SK-N-SH (cell line): ENCODE results near the gene PALLD. TPM values are rescaled to one million over a fixed set of nuclear protein-coding genes. Genes with fewer than 3 reads are reported as not detected.

Experiments used
- CTCF ChIA-PET: fragments of 300-600, 350-600 bp; formaldehyde crosslinking; extraction: SDS; loops from one replicate; lab custom pipeline; 2021; lab: Yijun Ruan, JAX
- POLR2A ChIA-PET: fragments of 350-600 bp; sonication (Branson Sonifier 250); formaldehyde crosslinking; extraction: SDS; loops from one replicate; lab custom pipeline; 2020; ENCODE audit warnings: antibody characterized with exemption, inconsistent platforms; lab: Yijun Ruan, JAX
- DNase-seq: peaks from one replicate; pipeline ENCODE4 v3.0.0; 2012
- H2AFZ ChIP-seq: fragments of 200-600 bp; sonication (generic); 2 replicates; pipeline ENCODE4 v1.8.1; 2016; ENCODE audit warnings: antibody characterized with exemption, mild to moderate bottlenecking, low read depth
- H3F3A ChIP-seq: fragments of 200-600 bp; sonication (generic); replicated peaks from 2 replicates; pipeline ENCODE3; 2016; ENCODE audit warnings: antibody characterized with exemption, mild to moderate bottlenecking; ENCODE audit not compliant: insufficient read depth
- H3K27ac ChIP-seq, 2 experiments: fragments of 200-500 bp in 1 of 2; fragments of 200-600 bp in 1 of 2; sonication (Bioruptor generic) in 1 of 2; sonication (generic), shearing (Covaris generic) in 1 of 2; 2 replicates each; pipeline versions ENCODE4 v1.5.1 to v1.6.1; 2014 to 2016; ENCODE audit warnings: low read depth in 2 of 2, inconsistent platforms in 1 of 2, low read length in 1 of 2, mild to moderate bottlenecking in 1 of 2, mixed read lengths in 1 of 2
- H3K27me3 ChIP-seq: fragments of 200-600 bp; sonication (generic), shearing (Covaris generic); 2 replicates; pipeline ENCODE4 v1.6.1; 2016; ENCODE audit warnings: mixed run types; ENCODE audit not compliant: insufficient read depth
- H3K36me3 ChIP-seq, 2 experiments: fragments of 200-500 bp in 1 of 2; fragments of 200-600 bp in 1 of 2; sonication (Bioruptor generic) in 1 of 2; sonication (generic) in 1 of 2; replicated peaks in 1 of 2; 2 replicates each; pipeline versions ENCODE3 to v1.5.1; 2014 to 2016; ENCODE audit warnings: low read length in 1 of 2, mild to moderate bottlenecking in 1 of 2; ENCODE audit not compliant: insufficient read depth in 2 of 2, control insufficient read depth in 1 of 2
- H3K4me1 ChIP-seq, 2 experiments: fragments of 200-500 bp in 1 of 2; fragments of 200-600 bp in 1 of 2; sonication (Bioruptor generic) in 1 of 2; sonication (generic), shearing (Covaris generic) in 1 of 2; 2 replicates each; pipeline versions ENCODE4 v1.5.1 to v1.6.1; 2014 to 2016; ENCODE audit warnings: low read depth in 1 of 2, low read length in 1 of 2, mixed run types in 1 of 2; ENCODE audit not compliant: insufficient read depth in 2 of 2, control insufficient read depth in 1 of 2
- H3K4me2 ChIP-seq: fragments of 200-600 bp; sonication (generic), shearing (Covaris generic); 2 replicates; pipeline ENCODE4 v1.6.1; 2017; ENCODE audit warnings: mixed run types
- H3K4me3 ChIP-seq, 2 experiments: fragments of 200-500 bp in 1 of 2; fragments of 200-600 bp in 1 of 2; sonication (Bioruptor generic) in 1 of 2; sonication (generic), shearing (Covaris generic) in 1 of 2; 2 replicates each; pipeline versions ENCODE4 v1.5.1 to v1.8.1; 2014 to 2016; ENCODE audit warnings: low read depth in 2 of 2, inconsistent platforms in 1 of 2, low read length in 1 of 2, mild to moderate bottlenecking in 1 of 2, mixed read lengths in 1 of 2, moderate library complexity in 1 of 2
- H3K79me2 ChIP-seq: fragments of 200-600 bp; sonication (generic); 2 replicates; pipeline ENCODE4 v1.8.1; 2017; ENCODE audit warnings: mild to moderate bottlenecking; ENCODE audit not compliant: insufficient read depth
- H3K9ac ChIP-seq: fragments of 200-600 bp; sonication (generic); 2 replicates; pipeline ENCODE4 v1.6.1; 2017; ENCODE audit warnings: mixed run types
- H3K9me2 ChIP-seq: fragments of 200-600 bp; sonication (generic); 2 replicates; pipeline ENCODE4 v1.6.1; 2017; ENCODE audit warnings: mixed run types
- H3K9me3 ChIP-seq: fragments of 200-600 bp; sonication (generic); 2 replicates; pipeline ENCODE4 v1.6.1; 2017; ENCODE audit warnings: mixed run types, mild to moderate bottlenecking, moderate library complexity
- H4K20me1 ChIP-seq: fragments of 200-600 bp; sonication (generic); 2 replicates; pipeline ENCODE4 v1.6.1; 2017; ENCODE audit warnings: mild to moderate bottlenecking, mixed run types; ENCODE audit not compliant: insufficient read depth
- CHD2 ChIP-seq: fragments of 150-350 bp; IDR thresholded peaks from 2 replicates; pipeline ENCODE4 v1.6.1; 2018; ENCODE audit warnings: low read length; ENCODE audit not compliant: partially characterized antibody
- ELF1 ChIP-seq: IDR thresholded peaks from 2 replicates; pipeline ENCODE4 v1.4.0; 2012
- FOSL2 ChIP-seq: IDR thresholded peaks from 2 replicates; pipeline ENCODE4 v1.4.0; 2012; ENCODE audit warnings: low read depth, mild to moderate bottlenecking, moderate library complexity, borderline replicate concordance
- GATA2 ChIP-seq: sonication (generic); formaldehyde crosslinking; IDR thresholded peaks from 2 replicates; pipeline ENCODE4 v1.5.0; 2020; ENCODE audit warnings: mild to moderate bottlenecking, missing genetic modification reagents
- MEF2A ChIP-seq: IDR thresholded peaks from 2 replicates; pipeline ENCODE4 v1.4.0; 2012; ENCODE audit warnings: low read depth, borderline replicate concordance
- PBX3 ChIP-seq: IDR thresholded peaks from 2 replicates; pipeline ENCODE4; 2012
- RAD21 ChIP-seq: IDR thresholded peaks from 2 replicates; pipeline ENCODE4 v1.6.1; 2012; ENCODE audit warnings: mild to moderate bottlenecking, low read length
- RCOR1 ChIP-seq: fragments of 150-350 bp; IDR thresholded peaks from 2 replicates; pipeline ENCODE4 v1.6.1; 2017; ENCODE audit warnings: antibody characterized with exemption, low read length
- RFX5 ChIP-seq: IDR thresholded peaks from 2 replicates; pipeline ENCODE4 v1.6.1; 2012; ENCODE audit warnings: mild to moderate bottlenecking, improper control_type of control experiment, low read length
- TAF1 ChIP-seq: IDR thresholded peaks from 2 replicates; pipeline ENCODE4 v1.6.1; 2012; ENCODE audit warnings: low read depth, mild to moderate bottlenecking, low read length, moderate library complexity, borderline replicate concordance
- TEAD4 ChIP-seq: IDR thresholded peaks from 2 replicates; pipeline ENCODE4 v1.4.0; 2012; ENCODE audit warnings: mild to moderate bottlenecking, borderline replicate concordance; ENCODE audit not compliant: insufficient read depth
- WGBS: methylation state at CpG from one replicate; pipeline ENCODE4 v1.1.6; 2017; ENCODE audit warnings: low lambda C conversion rate; 5-methylcytosine and 5-hydroxymethylcytosine counted together
- polyA plus RNA-seq, 3 experiments: library from polyadenylated mRNA; depleted of rRNA; stranded (reverse); fragments of >200 nt; gene quantifications; 2 replicates each; pipeline ENCODE4 v1.2.3, GENCODE V29; 2012
- TF ChIP-seq, protein P1 (sequence below): fragments of 200-600 bp; sonication (generic); IDR thresholded peaks from 2 replicates; pipeline ENCODE4 v1.6.1; 2017; ENCODE audit warnings: antibody characterized with exemption, mild to moderate bottlenecking, moderate library complexity

PALLD gene
- polyA plus RNA-seq, 1 of the 3 experiments (the other 2 are of a cell fraction): 33.0 TPM

DNA sequence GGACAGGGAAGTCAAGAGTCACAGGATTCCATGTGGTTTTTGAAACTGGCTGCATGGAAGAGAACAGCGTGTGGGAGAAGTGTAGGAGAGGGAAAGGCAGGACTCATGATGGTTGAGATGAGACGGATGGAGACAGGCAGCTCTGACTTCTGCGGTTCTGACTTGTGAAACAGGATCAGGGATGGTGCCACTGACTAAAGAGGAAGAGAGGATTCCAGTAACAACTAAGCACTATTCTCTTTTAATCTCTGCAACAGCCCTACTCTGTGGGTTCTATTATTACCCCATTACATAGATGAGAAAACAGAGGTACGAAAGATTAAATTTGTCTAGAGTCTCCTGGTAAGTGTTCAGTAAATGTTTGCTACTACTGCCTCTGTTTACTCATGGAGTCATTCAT lies 356.9 kb downstream of the PALLD start:
- H2AFZ ChIP-seq: no peak overlapping the region
- H3F3A ChIP-seq: peaks cover 50% of the 10 kb centered on the region
- H3K9me2 ChIP-seq: no peaks in the 10 kb centered on the region
- H3K9ac ChIP-seq: no peak overlapping the region
- no peaks in the 10 kb centered on the region for H3K27me3 ChIP-seq
- peaks cover 17 to 37% of the 10 kb centered on the region in 2 experiments for H3K36me3 ChIP-seq
- peak overlapping the region in 1 of 2 experiments; percentile 85; a peak in 1 of 4 replicates for H3K27ac ChIP-seq
- peaks cover 22 to 34% of the 10 kb centered on the region in 2 experiments for H3K4me1 ChIP-seq
- H3K4me2 ChIP-seq: no peak overlapping the region
- H4K20me1 ChIP-seq: peaks cover 42% of the 10 kb centered on the region
- ChIA-PET POLR2A (no interaction called here), CTCF (interaction anchor here (1.1 kb wide), 1 partner anchor 24 kb away, joined by 3 read pairs; no protein-coding TSS in a partner anchor)
- no peaks in the 10 kb centered on the region for H3K9me3 ChIP-seq
- WGBS: 97% methylated on average over 4 of the region's 4 CpGs
- TF ChIP-seq MEF2A (no peak), ELF1 (no peak), RAD21 (no peak), RCOR1 (no peak), TAF1 (no peak), FOSL2 (no peak), PBX3 (no peak), CHD2 (no peak), RFX5 (no peak), TEAD4 (no peak)
- H3K79me2 ChIP-seq: peaks cover 100% of the 10 kb centered on the region
- DNase-seq: no peak
- H3K4me3 ChIP-seq: no peak overlapping the region

DNA sequence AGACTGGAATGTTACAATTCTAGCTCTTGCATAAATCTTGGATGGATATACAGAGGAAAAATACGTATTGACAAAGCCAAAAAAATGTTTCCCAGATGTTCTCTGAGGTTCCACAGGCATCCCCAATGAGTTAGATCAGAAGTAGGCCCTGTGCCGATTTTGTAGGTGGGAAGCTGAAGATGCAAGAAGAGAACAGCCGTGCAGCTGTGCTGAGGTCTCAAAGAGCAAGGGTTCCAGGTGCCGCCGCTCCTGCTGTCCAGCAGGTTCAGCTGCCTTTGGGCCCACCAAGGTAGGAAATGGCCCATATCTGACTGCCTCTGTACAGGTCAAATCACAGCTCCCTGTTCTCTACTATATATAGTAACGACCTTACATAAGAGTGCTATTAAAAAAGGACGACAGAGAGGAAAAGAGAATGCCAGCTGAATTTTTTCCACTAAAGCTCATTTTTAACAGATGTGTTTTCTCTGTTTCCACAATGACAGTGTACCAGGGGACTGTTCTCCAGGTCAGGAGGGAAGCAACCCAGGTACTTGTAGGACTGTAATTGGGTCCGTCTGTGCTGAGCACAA lies 357.6 kb downstream of the PALLD start:
- Histone ChIP-seq H3K9me2 (no peaks in the 10 kb centered on the region), H3K9me3 (no peaks in the 10 kb centered on the region), H2AFZ (no peak overlapping the region), H4K20me1 (peaks cover 35% of the 10 kb centered on the region), H3K36me3 (peaks cover 17 to 37% of the 10 kb centered on the region in 2 experiments), H3F3A (peaks cover 46% of the 10 kb centered on the region), H3K27ac (peak overlapping the region in 1 of 2 experiments; percentile 85; a peak in 1 of 4 replicates), H3K4me1 (peaks cover 18 to 28% of the 10 kb centered on the region in 2 experiments), H3K4me2 (no peak overlapping the region), H3K79me2 (peaks cover 100% of the 10 kb centered on the region), H3K27me3 (no peaks in the 10 kb centered on the region), H3K4me3 (no peak overlapping the region), H3K9ac (no peak overlapping the region)
- 82% methylated on average over 8 of the region's 8 CpGs for WGBS
- no peak for TF ChIP-seq ELF1
- TF ChIP-seq, protein P1, sequence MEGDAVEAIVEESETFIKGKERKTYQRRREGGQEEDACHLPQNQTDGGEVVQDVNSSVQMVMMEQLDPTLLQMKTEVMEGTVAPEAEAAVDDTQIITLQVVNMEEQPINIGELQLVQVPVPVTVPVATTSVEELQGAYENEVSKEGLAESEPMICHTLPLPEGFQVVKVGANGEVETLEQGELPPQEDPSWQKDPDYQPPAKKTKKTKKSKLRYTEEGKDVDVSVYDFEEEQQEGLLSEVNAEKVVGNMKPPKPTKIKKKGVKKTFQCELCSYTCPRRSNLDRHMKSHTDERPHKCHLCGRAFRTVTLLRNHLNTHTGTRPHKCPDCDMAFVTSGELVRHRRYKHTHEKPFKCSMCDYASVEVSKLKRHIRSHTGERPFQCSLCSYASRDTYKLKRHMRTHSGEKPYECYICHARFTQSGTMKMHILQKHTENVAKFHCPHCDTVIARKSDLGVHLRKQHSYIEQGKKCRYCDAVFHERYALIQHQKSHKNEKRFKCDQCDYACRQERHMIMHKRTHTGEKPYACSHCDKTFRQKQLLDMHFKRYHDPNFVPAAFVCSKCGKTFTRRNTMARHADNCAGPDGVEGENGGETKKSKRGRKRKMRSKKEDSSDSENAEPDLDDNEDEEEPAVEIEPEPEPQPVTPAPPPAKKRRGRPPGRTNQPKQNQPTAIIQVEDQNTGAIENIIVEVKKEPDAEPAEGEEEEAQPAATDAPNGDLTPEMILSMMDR: no peak
- TF ChIP-seq GATA2 (CRISPR knock-in tag): no peak
- ChIA-PET CTCF (interaction anchor here (1.1 kb wide), 1 partner anchor 10 kb away, joined by 3 read pairs; no protein-coding TSS in a partner anchor), POLR2A (no interaction called here)
- DNase-seq: no peak
